GM12801 (cell line): ENCODE measurements around the gene BBIP1.

Experiments
- TF ChIP-seq, protein P1 (sequence below): IDR thresholded peaks from one replicate; pipeline ENCODE4 v1.5.1; 2011; ENCODE audit warnings: control low read depth; ENCODE audit not compliant: insufficient read length; ENCODE audit errors: extremely low read depth

Gene BBIP1

DNA sequence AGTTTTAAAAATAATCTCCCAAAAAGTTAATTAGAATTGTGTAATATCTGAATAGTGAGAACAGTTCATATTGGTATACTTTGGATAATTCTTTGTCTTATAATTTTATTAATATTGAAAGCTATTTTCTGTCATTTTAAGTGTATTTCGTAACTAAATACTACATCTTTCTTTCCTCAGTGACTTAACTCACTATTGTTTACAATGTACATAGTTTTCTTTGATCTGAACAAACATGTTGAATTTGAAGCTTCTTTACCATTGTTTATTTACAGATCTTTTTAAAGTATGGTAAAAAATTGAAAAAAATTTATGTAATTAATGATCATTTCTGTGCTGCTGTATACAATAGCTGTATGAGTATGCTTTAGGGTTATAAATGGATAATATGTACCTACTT lies 42.2 kb downstream of the BBIP1 start:
- TF ChIP-seq, protein P1, sequence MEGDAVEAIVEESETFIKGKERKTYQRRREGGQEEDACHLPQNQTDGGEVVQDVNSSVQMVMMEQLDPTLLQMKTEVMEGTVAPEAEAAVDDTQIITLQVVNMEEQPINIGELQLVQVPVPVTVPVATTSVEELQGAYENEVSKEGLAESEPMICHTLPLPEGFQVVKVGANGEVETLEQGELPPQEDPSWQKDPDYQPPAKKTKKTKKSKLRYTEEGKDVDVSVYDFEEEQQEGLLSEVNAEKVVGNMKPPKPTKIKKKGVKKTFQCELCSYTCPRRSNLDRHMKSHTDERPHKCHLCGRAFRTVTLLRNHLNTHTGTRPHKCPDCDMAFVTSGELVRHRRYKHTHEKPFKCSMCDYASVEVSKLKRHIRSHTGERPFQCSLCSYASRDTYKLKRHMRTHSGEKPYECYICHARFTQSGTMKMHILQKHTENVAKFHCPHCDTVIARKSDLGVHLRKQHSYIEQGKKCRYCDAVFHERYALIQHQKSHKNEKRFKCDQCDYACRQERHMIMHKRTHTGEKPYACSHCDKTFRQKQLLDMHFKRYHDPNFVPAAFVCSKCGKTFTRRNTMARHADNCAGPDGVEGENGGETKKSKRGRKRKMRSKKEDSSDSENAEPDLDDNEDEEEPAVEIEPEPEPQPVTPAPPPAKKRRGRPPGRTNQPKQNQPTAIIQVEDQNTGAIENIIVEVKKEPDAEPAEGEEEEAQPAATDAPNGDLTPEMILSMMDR: no peak

DNA sequence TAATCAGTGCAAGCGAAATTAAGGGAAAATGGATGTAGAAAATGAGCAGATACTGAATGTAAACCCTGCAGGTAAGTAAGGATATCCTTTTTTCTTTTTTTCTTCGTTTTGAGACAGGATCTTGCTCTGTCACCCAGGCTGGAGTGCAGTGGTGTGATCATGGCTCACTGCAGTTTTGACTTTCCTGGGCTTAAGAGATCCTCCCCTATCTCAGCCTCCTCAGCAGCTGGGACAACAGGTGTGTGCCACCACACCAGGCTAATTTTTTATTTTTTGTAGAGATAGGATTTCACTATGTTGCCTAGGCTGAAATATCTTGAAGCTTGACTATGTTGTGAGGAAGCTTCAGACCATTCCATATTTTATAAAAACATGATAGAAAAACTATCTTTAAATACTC lies 43.0 kb downstream of the BBIP1 start:
- TF ChIP-seq, protein P1: no peak

DNA sequence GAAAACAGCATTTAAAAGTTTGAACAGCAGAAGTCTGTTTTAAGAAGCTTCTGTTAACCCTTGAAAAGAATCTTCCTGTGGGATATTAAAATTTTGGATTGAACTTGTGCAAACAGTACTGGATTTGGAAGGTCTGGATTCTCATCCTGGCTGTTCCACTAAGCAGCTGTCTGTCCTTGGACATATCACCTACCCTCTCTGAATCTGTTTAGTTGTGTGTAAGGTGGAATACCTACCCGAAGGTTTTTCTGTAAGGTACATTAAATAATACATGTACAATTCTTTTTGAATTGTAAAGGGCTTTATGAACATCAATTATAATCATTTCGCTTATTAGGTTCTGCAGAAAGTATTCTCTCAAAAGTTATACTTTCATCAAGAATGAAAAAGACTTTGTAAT lies 45.0 kb downstream of the BBIP1 start:
- TF ChIP-seq, protein P1: no peak

DNA sequence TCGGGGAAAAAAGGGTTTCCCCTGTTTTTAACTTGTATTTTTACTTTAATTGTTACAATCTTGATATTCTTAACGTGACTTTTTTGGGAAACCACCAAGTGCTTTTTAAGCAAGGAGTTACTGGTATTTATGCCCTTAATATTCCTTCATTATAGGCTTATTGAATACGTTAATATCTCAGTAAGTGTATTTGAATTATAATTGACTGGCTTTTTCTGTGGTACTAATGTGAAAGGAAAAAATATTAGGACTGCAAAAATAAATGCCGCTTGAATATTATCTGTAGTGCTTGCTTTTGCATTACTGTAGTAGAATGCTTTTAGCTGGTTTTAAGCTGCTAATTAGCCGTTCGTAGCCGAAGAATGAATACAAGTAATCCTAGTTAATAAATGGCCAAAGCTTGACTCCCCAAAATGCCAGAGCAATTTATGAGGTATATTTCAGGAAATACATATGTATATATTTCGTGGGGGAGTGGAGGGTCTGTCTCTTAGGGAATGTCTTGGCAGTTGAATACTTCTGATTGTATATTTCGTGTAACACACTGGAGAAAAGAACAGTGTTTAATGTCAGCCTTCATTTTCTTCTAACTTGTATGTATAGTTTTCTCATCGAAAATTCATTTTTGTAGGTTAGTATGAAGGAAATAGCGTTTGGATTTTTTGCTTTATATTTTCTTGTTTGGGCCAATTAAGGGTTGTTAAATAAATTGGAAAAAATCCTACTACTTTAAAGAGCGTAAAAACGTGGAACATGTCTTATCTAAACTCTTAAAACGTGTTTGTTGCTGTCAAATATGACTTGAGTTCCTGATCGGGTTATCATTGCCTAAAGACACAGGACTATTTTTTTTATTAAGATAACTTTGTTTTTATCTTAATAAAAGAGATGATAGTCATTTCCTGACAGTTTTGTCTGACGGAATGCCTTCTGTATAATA lies 45.7 kb downstream of the BBIP1 start:
- TF ChIP-seq, protein P1: no peak

GRCh38 chr10:110872145-110872983 lies 46.6 kb downstream of the BBIP1 start:
- TF ChIP-seq, protein P1: no peak

GRCh38 chr10:110871298-110872084 lies 47.5 kb downstream of the BBIP1 start, which contains the start of gene PDCD4:
Gene PDCD4, plus strand, starts transcription at chr10:110871928. Its CDS starts 4,100 bp downstream, at chr10:110876028.
- TF ChIP-seq, protein P1: no peak
